ENCODE data around the gene TLR10. TPM values are rescaled to one million over a fixed set of nuclear protein-coding genes. Genes with fewer than 3 reads are reported as not detected.

TLR10 gene
- total RNA-seq, 1 donor from 2014 or later = not detected

GRCh38 chr4:38752372-38752940, 30.3 kb downstream of the TLR10 start:
- H3K27me3 ChIP-seq (ENCODE audit: low read depth) = no peaks in the 10 kb centered on the region
- peak overlapping the region; percentile 49 for H3K27ac ChIP-seq (replicated peaks)
- H3K4me1 ChIP-seq = peaks cover 19% of the 10 kb centered on the region
- intact Hi-C loops (cut with micrococcal nuclease) = loop anchor here (10.0 kb wide), 1 partner anchor 102 kb away; the partner anchor contains the start of gene TLR6
- TF ChIP-seq CTCF (IDR thresholded peaks at IDR 0.05; ENCODE audit: borderline replicate concordance) = no peak
- DNase-seq = no peak
- H3K9me3 ChIP-seq (replicated peaks) = peaks cover 5% of the 10 kb centered on the region
- H3K36me3 ChIP-seq = no peaks in the 10 kb centered on the region
- H3K4me3 ChIP-seq = peak overlapping the region; percentile 8

GRCh38 chr4:38751341-38752010, 31.3 kb downstream of the TLR10 start:
- H3K36me3 ChIP-seq = no peaks in the 10 kb centered on the region
- H3K9me3 ChIP-seq (replicated peaks) = peaks cover 10% of the 10 kb centered on the region
- no peaks in the 10 kb centered on the region for H3K27me3 ChIP-seq (ENCODE audit: low read depth)
- no peak for DNase-seq
- TF ChIP-seq CTCF (IDR thresholded peaks at IDR 0.05; ENCODE audit: borderline replicate concordance) = no peak
- H3K4me3 ChIP-seq = no peak overlapping the region
- H3K4me1 ChIP-seq = peaks cover 19% of the 10 kb centered on the region
- intact Hi-C loops (cut with micrococcal nuclease) = loop anchor here (10.0 kb wide), 1 partner anchor 103 kb away; the partner anchor contains the start of gene TLR6
- H3K27ac ChIP-seq (replicated peaks) = no peak overlapping the region

GRCh38 chr4:38749336-38749735, 33.5 kb downstream of the TLR10 start:
- H3K36me3 ChIP-seq = no peaks in the 10 kb centered on the region
- DNase-seq = no peak
- H3K4me3 ChIP-seq = no peak overlapping the region
- peaks cover 19% of the 10 kb centered on the region for H3K4me1 ChIP-seq
- TF ChIP-seq CTCF (IDR thresholded peaks at IDR 0.05; ENCODE audit: borderline replicate concordance) = no peak
- intact Hi-C loops (cut with micrococcal nuclease) = no loop called here
- H3K27ac ChIP-seq (replicated peaks) = no peak overlapping the region
- H3K9me3 ChIP-seq (replicated peaks) = peaks cover 10% of the 10 kb centered on the region
- H3K27me3 ChIP-seq (ENCODE audit: low read depth) = no peaks in the 10 kb centered on the region

- Histone ChIP-seq H3K27me3 (ENCODE audit: low read depth) (no peaks in the 10 kb centered on the region), H3K4me1 (peaks cover 9% of the 10 kb centered on the region), H3K9me3 (replicated peaks) (peaks cover 10% of the 10 kb centered on the region), H3K4me3 (no peak overlapping the region), H3K27ac (replicated peaks) (no peak overlapping the region), H3K36me3 (no peaks in the 10 kb centered on the region)
- TF ChIP-seq CTCF (IDR thresholded peaks at IDR 0.05; ENCODE audit: borderline replicate concordance) = no peak
- no peak for DNase-seq
- intact Hi-C loops (cut with micrococcal nuclease) = no loop called here
Observed at GRCh38 chr4:38747629-38748028, 35.2 kb downstream of the TLR10 start.

- intact Hi-C loops (cut with micrococcal nuclease) = no loop called here
- no peak overlapping the region for H3K27ac ChIP-seq (replicated peaks)
- H3K9me3 ChIP-seq (replicated peaks) = peaks cover 10% of the 10 kb centered on the region
- no peak for TF ChIP-seq CTCF (IDR thresholded peaks at IDR 0.05; ENCODE audit: borderline replicate concordance)
- DNase-seq = no peak
- no peaks in the 10 kb centered on the region for H3K27me3 ChIP-seq (ENCODE audit: low read depth)
- H3K4me1 ChIP-seq = no peaks in the 10 kb centered on the region
- H3K4me3 ChIP-seq = no peak overlapping the region
- H3K36me3 ChIP-seq = no peaks in the 10 kb centered on the region
Observed at GRCh38 chr4:38745881-38746280, 36.9 kb downstream of the TLR10 start.
